ENCODE results near the gene CHCHD3.

GRCh38 chr7:132770055-132770454 lies 311.8 kb downstream of the CHCHD3 start:
- TF ChIP-seq CTCF (IDR thresholded peaks at IDR 0.05) (no peak), POLR2A (IDR thresholded peaks at IDR 0.05) (no peak)

Data from thyroid gland (tissue), 4 donors.